RWPE2 (cell line): ENCODE measurements around the gene SMG6.

Experiments used
- ATAC-seq: fragments of 200-7000 bp; cut with Tn5 transposase; 3 replicates; pipeline ENCODE4 v1.9.1; 2021; ENCODE audit warnings: low read depth
- DNase-seq: peaks from one replicate; pipeline ENCODE4 v3.0.0-alpha.2; 2020; ENCODE audit warnings: low spot score
- H3K27ac ChIP-seq: fragments of 450-650 bp; 2 replicates; pipeline ENCODE4 v1.5.1; 2017; ENCODE audit warnings: mild to moderate bottlenecking; ENCODE audit not compliant: poor library complexity, severe bottlenecking
- H3K27me3 ChIP-seq: fragments of 250-450 bp; sonication (Bioruptor Pico); 2 replicates; pipeline ENCODE4 v1.5.1; 2021; ENCODE audit warnings: mild to moderate bottlenecking, moderate library complexity; ENCODE audit not compliant: insufficient read depth, poor library complexity, severe bottlenecking
- H3K36me3 ChIP-seq: fragments of 250-450 bp; sonication (Bioruptor Pico); 2 replicates; pipeline ENCODE4 v1.5.1; 2020; ENCODE audit warnings: low read depth, mild to moderate bottlenecking, moderate library complexity
- H3K4me1 ChIP-seq: fragments of 250-450 bp; sonication (Bioruptor Pico); 2 replicates; pipeline ENCODE4 v1.5.1; 2021; ENCODE audit warnings: mild to moderate bottlenecking, moderate library complexity; ENCODE audit not compliant: insufficient read depth, poor library complexity, severe bottlenecking
- H3K4me3 ChIP-seq: fragments of 250-450 bp; sonication (Bioruptor Pico); 2 replicates; pipeline ENCODE4 v1.5.1; 2021; ENCODE audit warnings: mild to moderate bottlenecking, moderate library complexity; ENCODE audit not compliant: severe bottlenecking
- H3K9me3 ChIP-seq: fragments of 250-450 bp; sonication (Bioruptor Pico); 2 replicates; pipeline ENCODE4 v1.5.1; 2021; ENCODE audit warnings: mild to moderate bottlenecking, moderate library complexity; ENCODE audit not compliant: severe bottlenecking
- TF ChIP-seq, protein P1 (sequence below): fragments of 450-650 bp; IDR thresholded peaks from one replicate; pipeline ENCODE4 v1.5.1; 2017; ENCODE audit warnings: mild to moderate bottlenecking, moderate library complexity; ENCODE audit not compliant: poor library complexity, severe bottlenecking

SMG6 gene

DNA sequence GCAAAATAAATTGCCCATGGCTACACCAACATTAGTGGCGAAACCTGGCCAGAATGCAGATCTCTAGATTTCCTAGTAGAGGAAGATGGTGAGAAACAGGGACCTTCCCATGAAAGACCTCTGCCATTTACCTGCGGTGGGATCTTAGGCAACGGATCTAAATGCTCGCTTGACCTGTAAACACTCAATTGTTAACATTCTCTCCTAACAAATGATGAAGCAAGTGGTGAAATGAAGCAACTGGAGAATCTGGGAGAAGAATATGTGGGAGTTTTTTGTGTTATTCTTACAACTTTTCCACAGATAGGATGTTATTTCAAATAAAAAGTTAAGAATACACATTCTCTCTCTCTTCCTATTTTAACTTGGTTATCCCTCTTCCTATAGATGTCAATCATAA, 56.6 kb downstream of the SMG6 start:
- ATAC-seq, result no peak
- H3K9me3 ChIP-seq, result no peaks in the 10 kb centered on the region
- no peak for DNase-seq
- peaks cover 7% of the 10 kb centered on the region for H3K4me1 ChIP-seq
- no peak overlapping the region for H3K4me3 ChIP-seq
- TF ChIP-seq, protein P1, sequence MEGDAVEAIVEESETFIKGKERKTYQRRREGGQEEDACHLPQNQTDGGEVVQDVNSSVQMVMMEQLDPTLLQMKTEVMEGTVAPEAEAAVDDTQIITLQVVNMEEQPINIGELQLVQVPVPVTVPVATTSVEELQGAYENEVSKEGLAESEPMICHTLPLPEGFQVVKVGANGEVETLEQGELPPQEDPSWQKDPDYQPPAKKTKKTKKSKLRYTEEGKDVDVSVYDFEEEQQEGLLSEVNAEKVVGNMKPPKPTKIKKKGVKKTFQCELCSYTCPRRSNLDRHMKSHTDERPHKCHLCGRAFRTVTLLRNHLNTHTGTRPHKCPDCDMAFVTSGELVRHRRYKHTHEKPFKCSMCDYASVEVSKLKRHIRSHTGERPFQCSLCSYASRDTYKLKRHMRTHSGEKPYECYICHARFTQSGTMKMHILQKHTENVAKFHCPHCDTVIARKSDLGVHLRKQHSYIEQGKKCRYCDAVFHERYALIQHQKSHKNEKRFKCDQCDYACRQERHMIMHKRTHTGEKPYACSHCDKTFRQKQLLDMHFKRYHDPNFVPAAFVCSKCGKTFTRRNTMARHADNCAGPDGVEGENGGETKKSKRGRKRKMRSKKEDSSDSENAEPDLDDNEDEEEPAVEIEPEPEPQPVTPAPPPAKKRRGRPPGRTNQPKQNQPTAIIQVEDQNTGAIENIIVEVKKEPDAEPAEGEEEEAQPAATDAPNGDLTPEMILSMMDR, result no peak
- no peaks in the 10 kb centered on the region for H3K27me3 ChIP-seq
- H3K36me3 ChIP-seq, result peaks cover 20% of the 10 kb centered on the region
- no peak overlapping the region for H3K27ac ChIP-seq

DNA sequence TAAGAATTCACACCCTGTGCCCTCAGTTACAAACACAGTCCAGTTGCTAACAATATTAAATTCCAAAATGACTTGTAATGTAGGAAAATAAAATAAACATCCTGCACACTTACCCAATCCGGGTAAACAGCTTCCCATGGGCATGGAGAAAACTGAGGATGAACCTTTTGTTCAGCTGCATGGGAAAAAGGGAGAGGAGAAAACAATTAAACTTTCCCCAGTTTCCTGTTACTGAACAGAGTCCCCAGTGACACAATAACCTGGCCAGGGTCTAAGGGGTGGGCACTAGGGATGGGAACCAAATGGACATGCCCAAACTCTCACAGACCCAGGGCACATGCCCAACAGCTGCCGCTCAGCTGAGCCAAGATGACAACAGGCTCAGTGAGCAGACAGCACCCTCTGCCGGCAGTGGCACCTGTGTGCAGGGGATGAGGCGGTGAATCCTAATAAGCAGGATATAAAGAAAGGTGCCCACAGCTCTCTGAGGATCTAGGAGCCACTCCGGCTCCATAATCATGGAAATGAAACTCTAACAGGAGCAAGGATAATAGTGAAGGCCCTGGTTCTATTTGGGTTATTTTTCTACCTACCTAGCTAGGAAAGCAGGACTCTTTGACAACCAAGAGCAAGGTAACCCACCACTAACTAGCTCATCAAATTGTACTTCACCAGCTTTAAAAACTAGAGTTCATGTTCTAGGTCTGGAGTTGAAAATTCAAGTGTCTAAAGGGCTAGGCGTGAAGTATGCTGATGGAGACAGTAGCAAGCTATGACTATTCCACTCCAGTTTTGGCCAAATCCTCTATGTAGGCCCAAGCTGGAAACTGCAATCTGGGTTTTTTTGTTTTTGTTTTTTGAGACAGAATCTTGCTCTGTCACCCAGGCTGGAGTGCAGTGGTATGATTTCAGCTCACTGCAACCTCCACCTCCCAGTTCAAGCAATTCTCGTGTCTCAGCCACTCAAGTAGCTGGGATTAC, 58.8 kb downstream of the SMG6 start:
- H3K4me3 ChIP-seq, result no peak overlapping the region
- peak; percentile 76 for ATAC-seq

GRCh38 chr17:2243953-2244352, 59.6 kb downstream of the SMG6 start:
- H3K27me3 ChIP-seq, result no peaks in the 10 kb centered on the region
- H3K9me3 ChIP-seq, result no peaks in the 10 kb centered on the region
- H3K4me3 ChIP-seq, result no peak overlapping the region
- peaks cover 16% of the 10 kb centered on the region for H3K4me1 ChIP-seq
- DNase-seq (no peak), ATAC-seq (no peak)
- H3K27ac ChIP-seq, result no peak overlapping the region
- TF ChIP-seq, protein P1, result no peak
- H3K36me3 ChIP-seq, result peaks cover 33% of the 10 kb centered on the region

More for the DNA sequence above, 58.8 kb downstream of the SMG6 start:
- Histone ChIP-seq H3K9me3 (no peaks in the 10 kb centered on the region), H3K27ac (no peak overlapping the region), H3K36me3 (peaks cover 25% of the 10 kb centered on the region), H3K4me1 (peaks cover 12% of the 10 kb centered on the region), H3K27me3 (no peaks in the 10 kb centered on the region)
- DNase-seq, result peak; percentile 77
- TF ChIP-seq, protein P1, result peak; percentile 97

DNA sequence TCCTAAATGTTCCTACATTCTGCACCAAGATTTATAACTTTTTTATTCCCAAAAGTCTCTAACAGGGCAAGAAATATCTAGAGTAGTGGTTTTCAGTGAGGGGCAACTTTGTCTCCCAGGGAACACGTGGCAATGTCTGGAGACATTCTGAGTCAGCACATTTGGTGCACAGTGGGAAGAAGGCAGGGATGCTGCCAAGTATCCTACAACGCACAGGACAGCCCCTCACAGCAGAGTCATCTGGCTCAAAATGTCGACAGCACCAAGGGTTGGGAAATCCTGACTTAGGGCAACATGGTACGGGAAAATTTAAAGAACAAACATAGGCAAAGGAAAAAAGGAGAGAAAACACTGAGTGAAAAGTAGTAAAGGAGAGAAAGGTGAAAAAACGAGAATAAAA, 61.8 kb downstream of the SMG6 start:
- H3K4me3 ChIP-seq, result no peak overlapping the region
- TF ChIP-seq, protein P1, result no peak
- DNase-seq (no peak), ATAC-seq (no peak)
- H3K36me3 ChIP-seq, result peaks cover 39% of the 10 kb centered on the region
- peaks cover 16% of the 10 kb centered on the region for H3K4me1 ChIP-seq
- H3K9me3 ChIP-seq, result no peaks in the 10 kb centered on the region
- H3K27ac ChIP-seq, result no peak overlapping the region
- no peaks in the 10 kb centered on the region for H3K27me3 ChIP-seq

GRCh38 chr17:2240541-2240940, 63.0 kb downstream of the SMG6 start:
- TF ChIP-seq, protein P1, result no peak
- ATAC-seq, result no peak
- no peaks in the 10 kb centered on the region for H3K9me3 ChIP-seq
- peaks cover 39% of the 10 kb centered on the region for H3K36me3 ChIP-seq
- DNase-seq, result no peak
- no peaks in the 10 kb centered on the region for H3K27me3 ChIP-seq
- no peak overlapping the region for H3K4me3 ChIP-seq
- peak overlapping the region; percentile 37 for H3K27ac ChIP-seq
- peaks cover 16% of the 10 kb centered on the region for H3K4me1 ChIP-seq
